GM23248 (cell line): ENCODE data around the gene TBC1D24. TPM values are rescaled to one million over a fixed set of nuclear protein-coding genes. Genes with fewer than 3 reads are reported as not detected.

Source experiments
- DNase-seq: peaks from one replicate; pipeline ENCODE4 v3.0.0-alpha.2; 2015
- H2AFZ ChIP-seq: fragments of 200-600 bp; sonication (generic); 2 replicates; pipeline ENCODE4 v1.6.1; 2016; ENCODE audit warnings: antibody characterized with exemption
- H3F3A ChIP-seq: fragments of 200-600 bp; sonication (generic); 2 replicates; pipeline ENCODE4 v1.6.1; 2016; ENCODE audit warnings: mild to moderate bottlenecking, antibody characterized with exemption, mixed run types; ENCODE audit not compliant: insufficient read depth
- H3K27ac ChIP-seq: fragments of 200-600 bp; sonication (generic); 2 replicates; pipeline ENCODE4 v1.5.1; 2016; ENCODE audit warnings: mild to moderate bottlenecking
- H3K27me3 ChIP-seq: fragments of 200-600 bp; sonication (generic); replicated peaks from 2 replicates; pipeline ENCODE4 v1.6.1; 2016; ENCODE audit warnings: mild to moderate bottlenecking; ENCODE audit not compliant: insufficient read depth
- H3K36me3 ChIP-seq: fragments of 200-600 bp; sonication (generic); 2 replicates; pipeline ENCODE4 v1.6.1; 2016; ENCODE audit warnings: low read depth, mild to moderate bottlenecking
- H3K4me1 ChIP-seq: fragments of 200-600 bp; sonication (generic); 2 replicates; pipeline ENCODE4 v1.6.1; 2016; ENCODE audit warnings: mild to moderate bottlenecking; ENCODE audit not compliant: insufficient read depth
- H3K4me2 ChIP-seq: fragments of 200-600 bp; sonication (generic); one replicate; pipeline ENCODE4 v1.6.1; 2016; ENCODE audit warnings: mild to moderate bottlenecking; ENCODE audit not compliant: unreplicated experiment
- H3K4me3 ChIP-seq: fragments of 200-600 bp; sonication (generic); 2 replicates; pipeline ENCODE4 v1.5.1; 2016; ENCODE audit warnings: mild to moderate bottlenecking
- H3K79me2 ChIP-seq: fragments of 200-600 bp; sonication (generic); 2 replicates; pipeline ENCODE4 v1.6.1; 2016; ENCODE audit warnings: mild to moderate bottlenecking; ENCODE audit not compliant: insufficient read depth
- H3K9ac ChIP-seq: fragments of 200-600 bp; sonication (generic); 2 replicates; pipeline ENCODE4 v1.6.1; 2016; ENCODE audit warnings: mild to moderate bottlenecking
- H3K9me2 ChIP-seq: fragments of 200-600 bp; sonication (generic); 2 replicates; pipeline ENCODE4 v1.6.1; 2016; ENCODE audit warnings: mixed run types, mild to moderate bottlenecking, moderate library complexity; ENCODE audit not compliant: insufficient read depth
- H3K9me3 ChIP-seq: fragments of 200-600 bp; sonication (generic); one replicate; pipeline ENCODE4 v1.6.1; 2017; ENCODE audit warnings: low read depth
- H4K20me1 ChIP-seq: fragments of 200-600 bp; sonication (generic); 2 replicates; pipeline ENCODE4 v1.6.0; 2016; ENCODE audit not compliant: insufficient read depth
- EZH2 ChIP-seq: fragments of 200-600 bp; sonication (generic); IDR thresholded peaks from 2 replicates; pipeline ENCODE4 v1.6.1; 2018; ENCODE audit warnings: antibody characterized with exemption, mild to moderate bottlenecking; ENCODE audit not compliant: insufficient read depth, poor library complexity, severe bottlenecking
- EZH2phosphoT487 ChIP-seq: fragments of 200-600 bp; sonication (generic); IDR thresholded peaks from 2 replicates; pipeline ENCODE4 v1.6.1; 2018; ENCODE audit warnings: antibody characterized with exemption, moderate library complexity, mild to moderate bottlenecking, low read depth; ENCODE audit not compliant: insufficient read depth
- WGBS, 2 experiments: methylation state at CpG; one replicate each; pipeline ENCODE4 v1.1.6; 2015 to 2017; ENCODE audit warnings: low lambda C conversion rate in 2 of 2, low coverage in 1 of 2; ENCODE audit errors: missing lambda C conversion rate in 2 of 2; 5-methylcytosine and 5-hydroxymethylcytosine counted together
- in situ Hi-C: fragments of 300-500 bp; cut with MboI; formaldehyde crosslinking; loops from 2 replicates; pipeline ENCODE4 v1.15.0; 2020
- polyA plus RNA-seq: library from polyadenylated mRNA; unstranded; fragments of >200 nt; fragmentation: Nextera tagmentation; extraction: Ambion mirVana; gene quantifications from 2 replicates; pipeline ENCODE4 v1.2.1, GENCODE V29; 2016
- total RNA-seq: library from RNA; depleted of rRNA; stranded (reverse); fragments of >200 nt; shearing (Covaris generic); gene quantifications from 2 replicates; pipeline ENCODE4 v1.2.3, GENCODE V29; 2014; rRNA removed

The TBC1D24 gene
- 17.8 and 18.7 TPM in 2 replicates for total RNA-seq
- polyA plus RNA-seq: 9.3 and 10.1 TPM in 2 replicates

DNA sequence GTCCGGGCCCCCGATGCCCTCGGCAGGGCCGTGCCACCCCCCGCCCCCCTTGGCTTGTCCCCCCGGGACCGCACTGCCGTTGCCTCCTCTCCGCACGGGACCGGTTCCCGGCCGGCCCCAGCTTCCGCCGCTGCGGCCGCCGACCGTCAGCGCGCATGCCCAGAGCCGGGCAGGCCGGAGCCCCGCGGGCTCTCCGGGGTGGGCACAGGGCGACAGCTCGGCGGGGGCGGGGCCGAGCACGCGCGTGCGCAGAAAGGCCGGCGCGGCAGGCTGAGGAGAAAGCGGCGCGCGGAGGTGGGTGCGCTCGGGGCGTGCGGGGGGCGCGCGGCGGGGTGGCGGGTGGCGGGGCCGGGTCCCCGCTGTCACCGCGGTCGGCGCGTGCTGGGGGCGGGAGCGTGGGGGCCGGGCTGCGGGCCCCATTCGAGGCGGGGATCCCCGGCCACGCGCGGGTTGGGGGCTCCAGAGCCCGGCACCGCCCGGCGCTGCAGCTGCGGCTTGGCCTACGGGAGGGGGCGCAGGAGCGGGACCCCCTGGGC lies at the start of gene TBC1D24:
Gene TBC1D24, plus strand, starts transcription at position 251 of the 536 bp plus-strand sequence. CDS start 21,022 bp downstream, outside the sequence.
- in situ Hi-C loops: no loop called here

DNA sequence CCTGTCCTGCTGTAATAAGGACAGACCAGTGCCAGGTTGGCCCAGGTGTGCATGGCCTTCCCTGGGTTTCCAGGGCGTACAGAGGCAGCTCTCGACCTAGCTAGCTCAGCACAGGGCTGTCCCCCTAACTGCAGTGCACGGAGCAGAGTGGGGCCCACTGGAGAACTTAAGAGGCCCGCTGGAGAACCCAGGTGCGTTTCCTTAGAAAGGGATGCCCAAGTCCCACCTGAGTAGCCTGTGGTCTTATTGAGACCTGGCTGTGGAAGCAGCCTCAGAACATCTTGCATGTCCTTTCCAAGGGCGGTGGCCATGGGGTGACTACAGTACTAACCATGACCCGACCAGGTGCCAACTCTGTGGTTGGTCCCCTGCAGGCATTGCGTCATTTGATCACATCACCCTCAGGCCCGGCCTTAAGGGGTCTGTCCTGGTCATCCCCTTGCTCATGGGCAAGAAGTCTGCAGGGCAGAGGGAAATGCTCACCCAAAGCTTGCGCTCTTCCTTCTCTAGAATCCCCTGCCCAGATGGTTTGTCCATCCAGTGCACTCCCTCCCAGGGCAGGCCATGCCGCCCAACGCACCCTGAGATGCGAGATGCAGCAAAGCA lies 49.0 kb upstream of the TBC1D24 start:
- peaks cover 7% of the 10 kb centered on the region; the same call in 1 of the 2 replicates for H3K4me1 ChIP-seq
- DNase-seq: no peak
- H2AFZ ChIP-seq: no peak overlapping the region
- TF ChIP-seq EZH2: no peak
- TF ChIP-seq EZH2phosphoT487: no peak
- H3F3A ChIP-seq: no peaks in the 10 kb centered on the region
- in situ Hi-C loops: no loop called here
- H3K9ac ChIP-seq: no peak overlapping the region
- H4K20me1 ChIP-seq: no peaks in the 10 kb centered on the region
- H3K27me3 ChIP-seq: no peaks in the 10 kb centered on the region
- 93 to 95% methylated on average over 13 of the region's 13 CpGs for WGBS, 2 experiments
- no peaks in the 10 kb centered on the region for H3K9me2 ChIP-seq
- H3K9me3 ChIP-seq: no peaks in the 10 kb centered on the region
- no peaks in the 10 kb centered on the region for H3K36me3 ChIP-seq
- peaks cover 13% of the 10 kb centered on the region for H3K79me2 ChIP-seq
- no peak overlapping the region for H3K27ac ChIP-seq
- no peak overlapping the region for H3K4me2 ChIP-seq
- H3K4me3 ChIP-seq: no peak overlapping the region

More for the DNA sequence above, at the start of gene TBC1D24:
- peak within 1 kb of the TSS; percentile 93 for H3K4me3 ChIP-seq
- H3K79me2 ChIP-seq: peaks cover 37% of the 10 kb centered on the region
- H3K4me2 ChIP-seq: peak within 1 kb of the TSS; percentile 86
- no peaks in the 10 kb centered on the region for H3K9me3 ChIP-seq
- peak; percentile 92 for DNase-seq
- H2AFZ ChIP-seq: peak within 1 kb of the TSS; percentile 90
- no peaks in the 10 kb centered on the region; the same call in 1 of the 2 replicates for H3K4me1 ChIP-seq
- 1 to 10% methylated on average over 4 to 62 of the region's 77 CpGs for WGBS, 2 experiments
- H4K20me1 ChIP-seq: no peaks in the 10 kb centered on the region
- peak within 1 kb of the TSS; percentile 49 for H3K27ac ChIP-seq
- no peaks in the 10 kb centered on the region for H3F3A ChIP-seq
- H3K27me3 ChIP-seq: no peaks in the 10 kb centered on the region
- no peaks in the 10 kb centered on the region for H3K36me3 ChIP-seq
- TF ChIP-seq EZH2phosphoT487 (no peak), EZH2 (no peak)
- peak within 1 kb of the TSS; percentile 83 for H3K9ac ChIP-seq
- no peaks in the 10 kb centered on the region for H3K9me2 ChIP-seq

DNA sequence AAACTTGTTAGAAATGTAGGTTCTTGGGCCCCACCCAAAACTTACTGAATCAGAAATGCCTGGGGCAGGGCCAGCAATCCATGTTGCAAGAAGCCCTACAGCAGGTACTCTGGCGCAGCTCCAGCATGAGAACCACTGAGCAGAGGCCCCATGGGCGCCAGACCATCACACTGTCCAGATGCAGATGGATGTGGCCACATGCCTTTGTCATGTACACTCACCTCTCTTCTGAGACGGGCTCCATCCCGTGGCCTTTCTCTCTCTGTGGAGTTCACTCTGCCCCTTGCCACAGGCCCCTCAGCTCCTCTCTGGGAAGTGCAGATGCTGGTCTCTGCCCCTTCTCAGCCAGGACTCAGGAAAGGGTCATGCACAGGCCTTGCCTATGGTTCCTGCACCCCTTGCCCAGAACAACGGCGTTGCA lies 48.0 kb upstream of the TBC1D24 start:
- in situ Hi-C loops: no loop called here
- no peak overlapping the region for H3K4me2 ChIP-seq
- peak; percentile 23 for DNase-seq
- peaks cover 21% of the 10 kb centered on the region for H3K79me2 ChIP-seq
- no peak overlapping the region for H2AFZ ChIP-seq
- H3K36me3 ChIP-seq: no peaks in the 10 kb centered on the region
- H3K9me3 ChIP-seq: no peaks in the 10 kb centered on the region
- no peak overlapping the region for H3K27ac ChIP-seq
- no peaks in the 10 kb centered on the region for H3F3A ChIP-seq
- peaks cover 7% of the 10 kb centered on the region; the same call in 1 of the 2 replicates for H3K4me1 ChIP-seq
- no peaks in the 10 kb centered on the region for H3K9me2 ChIP-seq
- H3K27me3 ChIP-seq: no peaks in the 10 kb centered on the region
- TF ChIP-seq EZH2 (no peak), EZH2phosphoT487 (no peak)
- WGBS, 2 experiments: 73 to 82% methylated on average over 6 of the region's 6 CpGs
- H3K9ac ChIP-seq: no peak overlapping the region
- no peak overlapping the region for H3K4me3 ChIP-seq
- no peaks in the 10 kb centered on the region for H4K20me1 ChIP-seq

DNA sequence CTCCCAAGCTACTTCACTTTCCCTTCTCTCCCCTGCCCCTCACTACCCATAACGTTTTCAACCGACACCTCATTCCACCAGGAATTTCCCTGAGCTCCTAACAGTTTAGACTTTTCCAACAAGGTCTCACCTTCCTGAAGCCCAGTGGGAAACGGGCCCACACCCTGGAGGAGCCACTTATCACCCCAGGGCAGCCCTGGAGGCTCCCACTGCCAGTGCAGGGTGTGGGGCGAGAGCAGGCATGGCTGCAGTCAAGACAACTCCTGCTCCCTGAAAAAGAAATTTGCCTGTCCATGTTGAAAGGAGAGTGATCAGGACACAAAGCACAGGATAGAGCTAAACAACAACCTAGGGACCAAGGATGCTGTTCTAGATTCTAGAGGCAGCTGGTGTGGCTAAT lies 47.4 kb upstream of the TBC1D24 start:
- H3K27me3 ChIP-seq: no peaks in the 10 kb centered on the region
- TF ChIP-seq EZH2phosphoT487: no peak
- no peak for TF ChIP-seq EZH2
- no peak overlapping the region for H3K4me3 ChIP-seq
- no peak overlapping the region for H3K27ac ChIP-seq
- H3K9me2 ChIP-seq: no peaks in the 10 kb centered on the region
- H3K4me1 ChIP-seq: peaks cover 7% of the 10 kb centered on the region; the same call in 1 of the 2 replicates
- no peak overlapping the region for H3K4me2 ChIP-seq
- 75 to 83% methylated on average over 4 of the region's 4 CpGs for WGBS, 2 experiments
- H3K36me3 ChIP-seq: no peaks in the 10 kb centered on the region
- H3K9me3 ChIP-seq: no peaks in the 10 kb centered on the region
- no peaks in the 10 kb centered on the region for H4K20me1 ChIP-seq
- in situ Hi-C loops: no loop called here
- DNase-seq: no peak
- no peak overlapping the region for H3K9ac ChIP-seq
- H3K79me2 ChIP-seq: peaks cover 26% of the 10 kb centered on the region
- H3F3A ChIP-seq: no peaks in the 10 kb centered on the region
- no peak overlapping the region for H2AFZ ChIP-seq
